ENCODE data around the gene SLC4A1AP.

SLC4A1AP gene

GRCh38 chr2:27703638-27704341, 40.1 kb downstream of the SLC4A1AP start:
- peak overlapping the region in 6 of 11 experiments; percentile 5 to 50 (median 24); a peak in 6 of 22 replicates for H3K9ac ChIP-seq
- H3K4me3 ChIP-seq = no peak overlapping the region
- peak overlapping the region in 6 of 11 experiments; percentile 7 to 57 (median 40); a peak in 10 of 22 replicates for H3K27ac ChIP-seq
- no peaks in the 10 kb centered on the region for H4K20me1 ChIP-seq
- peaks cover 0 to 4% (median 0%) of the 10 kb centered on the region in 11 experiments; a peak in 2 of 22 replicates for H3K36me3 ChIP-seq
- H3K27me3 ChIP-seq = no peaks in the 10 kb centered on the region
- TF ChIP-seq Cebpa-rat (IDR thresholded peaks at IDR 0.05) = no peak
- H3K4me2 ChIP-seq = peak overlapping the region in 8 of 11 experiments; percentile 38 to 69 (median 60); a peak in 12 of 22 replicates
- no peaks in the 10 kb centered on the region for H3K9me3 ChIP-seq (replicated peaks in 1 of 11)
- H3K4me1 ChIP-seq = peaks cover 0 to 38% (median 28%) of the 10 kb centered on the region in 10 experiments; a peak in 17 of 20 replicates

- Histone ChIP-seq H3K27me3 (no peaks in the 10 kb centered on the region), H3K36me3 (no peaks in the 10 kb centered on the region), H3K27ac (peak overlapping the region in 8 of 11 experiments; percentile 3 to 57 (median 24); a peak in 9 of 22 replicates), H3K9me3 (replicated peaks in 1 of 11) (no peaks in the 10 kb centered on the region), H3K4me1 (peaks cover 0 to 38% (median 28%) of the 10 kb centered on the region in 10 experiments; a peak in 17 of 20 replicates), H3K4me2 (peak overlapping the region in 8 of 11 experiments; percentile 38 to 69 (median 60); a peak in 16 of 22 replicates), H3K9ac (peak overlapping the region in 4 of 11 experiments; percentile 20 to 50 (median 32); a peak in 8 of 22 replicates), H3K4me3 (no peak overlapping the region), H4K20me1 (no peaks in the 10 kb centered on the region)
- TF ChIP-seq Cebpa-rat (IDR thresholded peaks at IDR 0.05) = peak in 1 of 11 experiments; percentile 8; a peak in 2 of 22 replicates
Observed at GRCh38 chr2:27704342-27704876, 40.7 kb downstream of the SLC4A1AP start.

- Histone ChIP-seq H3K27ac (peak overlapping the region in 5 of 11 experiments; percentile 1 to 23 (median 18); a peak in 5 of 22 replicates), H3K9me3 (replicated peaks in 1 of 11) (no peaks in the 10 kb centered on the region), H3K4me1 (peaks cover 0 to 41% (median 33%) of the 10 kb centered on the region in 10 experiments; a peak in 17 of 20 replicates), H4K20me1 (no peaks in the 10 kb centered on the region), H3K4me3 (no peak overlapping the region), H3K9ac (no peak overlapping the region; a peak in 1 of 22 replicates), H3K36me3 (no peaks in the 10 kb centered on the region), H3K27me3 (no peaks in the 10 kb centered on the region), H3K4me2 (peak overlapping the region in 6 of 11 experiments; percentile 8 to 76 (median 50); a peak in 11 of 22 replicates)
- no peak for TF ChIP-seq Cebpa-rat (IDR thresholded peaks at IDR 0.05)
Observed at GRCh38 chr2:27705851-27706622, 42.3 kb downstream of the SLC4A1AP start.

GRCh38 chr2:27707462-27708256, 44.0 kb downstream of the SLC4A1AP start:
- no peaks in the 10 kb centered on the region for H3K27me3 ChIP-seq
- no peak overlapping the region for H3K9ac ChIP-seq
- no peaks in the 10 kb centered on the region for H3K9me3 ChIP-seq (replicated peaks in 1 of 11)
- no peak overlapping the region for H3K27ac ChIP-seq
- no peak overlapping the region for H3K4me3 ChIP-seq
- no peak for TF ChIP-seq Cebpa-rat (IDR thresholded peaks at IDR 0.05)
- H3K4me1 ChIP-seq = peaks cover 0 to 57% (median 42%) of the 10 kb centered on the region in 10 experiments; a peak in 17 of 20 replicates
- no peak overlapping the region for H3K4me2 ChIP-seq
- no peaks in the 10 kb centered on the region for H4K20me1 ChIP-seq
- H3K36me3 ChIP-seq = no peaks in the 10 kb centered on the region

- Histone ChIP-seq H3K27ac (no peak overlapping the region), H3K9ac (no peak overlapping the region), H3K36me3 (no peaks in the 10 kb centered on the region), H3K27me3 (no peaks in the 10 kb centered on the region), H4K20me1 (no peaks in the 10 kb centered on the region), H3K4me1 (peaks cover 0 to 59% (median 44%) of the 10 kb centered on the region in 10 experiments; a peak in 17 of 20 replicates), H3K4me2 (no peak overlapping the region), H3K9me3 (replicated peaks in 1 of 11) (no peaks in the 10 kb centered on the region), H3K4me3 (no peak overlapping the region)
- no peak for TF ChIP-seq Cebpa-rat (IDR thresholded peaks at IDR 0.05)
Observed at GRCh38 chr2:27708257-27708654, 44.6 kb downstream of the SLC4A1AP start.

GRCh38 chr2:27708666-27709065, 45.0 kb downstream of the SLC4A1AP start:
- no peak overlapping the region for H3K4me2 ChIP-seq
- no peak overlapping the region for H3K9ac ChIP-seq
- H3K27ac ChIP-seq = no peak overlapping the region
- no peaks in the 10 kb centered on the region for H3K27me3 ChIP-seq
- TF ChIP-seq Cebpa-rat (IDR thresholded peaks at IDR 0.05) = no peak
- peaks cover 0 to 58% (median 42%) of the 10 kb centered on the region in 10 experiments; a peak in 17 of 20 replicates for H3K4me1 ChIP-seq
- no peaks in the 10 kb centered on the region for H4K20me1 ChIP-seq
- H3K4me3 ChIP-seq = no peak overlapping the region
- no peaks in the 10 kb centered on the region for H3K9me3 ChIP-seq (replicated peaks in 1 of 11)
- no peaks in the 10 kb centered on the region for H3K36me3 ChIP-seq

GRCh38 chr2:27709326-27709725, 45.6 kb downstream of the SLC4A1AP start:
- Histone ChIP-seq H3K4me3 (no peak overlapping the region), H3K36me3 (no peaks in the 10 kb centered on the region), H3K4me2 (no peak overlapping the region), H3K27ac (no peak overlapping the region), H4K20me1 (no peaks in the 10 kb centered on the region), H3K9me3 (replicated peaks in 1 of 11) (no peaks in the 10 kb centered on the region), H3K27me3 (no peaks in the 10 kb centered on the region), H3K9ac (no peak overlapping the region), H3K4me1 (peaks cover 2 to 51% (median 37%) of the 10 kb centered on the region in 10 experiments)
- no peak for TF ChIP-seq Cebpa-rat (IDR thresholded peaks at IDR 0.05)

- H3K36me3 ChIP-seq = no peaks in the 10 kb centered on the region
- no peak overlapping the region for H3K9ac ChIP-seq
- H3K27me3 ChIP-seq = peaks cover 0 to 1% (median 0%) of the 10 kb centered on the region in 11 experiments; a peak in 1 of 22 replicates
- H3K4me2 ChIP-seq = no peak overlapping the region
- peaks cover 10 to 51% (median 38%) of the 10 kb centered on the region in 10 experiments for H3K4me1 ChIP-seq
- no peak overlapping the region for H3K27ac ChIP-seq
- H3K4me3 ChIP-seq = no peak overlapping the region
- no peaks in the 10 kb centered on the region for H3K9me3 ChIP-seq (replicated peaks in 1 of 11)
- H4K20me1 ChIP-seq = no peaks in the 10 kb centered on the region
- TF ChIP-seq Cebpa-rat (IDR thresholded peaks at IDR 0.05) = no peak
Observed at GRCh38 chr2:27709960-27710575, 46.4 kb downstream of the SLC4A1AP start.
